M059J (cell line): ENCODE data around the gene RNF123. TPM values are rescaled to one million over a fixed set of nuclear protein-coding genes. Genes with fewer than 3 reads are reported as not detected.

Experiments used
- DNase-seq: peaks from one replicate; pipeline ENCODE4 v3.0.0-alpha.2; 2012; ENCODE audit warnings: low read depth
- total RNA-seq: library from RNA; depleted of rRNA; stranded (reverse); fragments of >200 nt; shearing (Covaris generic); gene quantifications from 2 replicates; pipeline ENCODE4 v1.2.3, GENCODE V29; 2014; rRNA removed

Gene RNF123
- total RNA-seq, 1 experiment from 2014 or later = 13.7 TPM

DNA sequence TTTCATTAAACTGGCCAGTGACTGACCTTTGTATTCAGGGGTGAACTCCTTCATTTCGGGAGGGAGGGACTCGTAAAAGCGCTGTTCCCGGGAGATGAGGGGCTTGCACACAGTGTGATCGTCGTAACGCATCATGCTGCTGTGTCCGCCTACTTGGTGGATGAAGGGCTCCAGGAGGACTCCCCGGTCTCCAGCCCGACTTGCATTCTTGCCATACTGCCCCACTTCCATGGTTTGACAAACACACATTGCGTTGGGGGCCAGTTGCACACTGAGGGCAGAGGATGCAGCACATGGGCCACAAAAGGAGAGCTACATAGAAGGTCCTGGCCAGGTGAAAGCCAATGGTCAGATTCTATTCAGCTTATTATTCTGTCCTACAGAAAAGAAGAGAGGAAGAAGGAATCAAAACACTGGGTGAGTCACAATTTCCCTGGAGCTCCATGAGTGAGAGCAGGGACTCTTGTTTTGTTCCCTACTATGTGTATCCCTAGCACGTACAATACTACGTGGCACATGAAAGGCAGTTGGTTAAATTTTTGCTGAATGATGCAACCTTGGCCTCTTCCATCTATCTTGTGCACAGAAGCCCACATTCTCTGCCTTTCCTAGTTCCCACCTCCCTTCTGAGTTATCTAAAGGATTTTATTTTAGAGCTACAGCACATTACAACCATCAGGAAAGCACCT, 58.6 kb downstream of the RNF123 start:
- peak; percentile 96 for DNase-seq

DNA sequence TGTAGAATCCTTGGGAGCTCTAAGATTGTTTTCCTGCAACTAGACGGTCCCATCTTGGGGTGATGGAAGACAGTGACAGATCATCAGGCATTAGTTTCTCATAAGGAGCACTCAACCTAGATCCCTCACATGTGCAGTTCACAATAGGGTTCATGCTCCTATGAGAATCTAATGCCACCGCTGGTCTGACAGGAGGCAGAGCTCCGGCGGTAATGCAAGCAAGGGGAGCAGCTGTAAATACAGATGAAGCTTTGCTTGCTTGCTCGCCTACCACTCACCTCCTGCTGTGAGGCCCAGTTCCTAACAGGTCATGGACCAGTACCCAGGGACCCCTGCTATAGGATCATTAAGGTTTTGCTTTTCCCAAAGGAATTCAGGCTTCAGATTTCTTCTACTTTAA, 59.5 kb downstream of the RNF123 start:
- DNase-seq = peak; percentile 9

DNA sequence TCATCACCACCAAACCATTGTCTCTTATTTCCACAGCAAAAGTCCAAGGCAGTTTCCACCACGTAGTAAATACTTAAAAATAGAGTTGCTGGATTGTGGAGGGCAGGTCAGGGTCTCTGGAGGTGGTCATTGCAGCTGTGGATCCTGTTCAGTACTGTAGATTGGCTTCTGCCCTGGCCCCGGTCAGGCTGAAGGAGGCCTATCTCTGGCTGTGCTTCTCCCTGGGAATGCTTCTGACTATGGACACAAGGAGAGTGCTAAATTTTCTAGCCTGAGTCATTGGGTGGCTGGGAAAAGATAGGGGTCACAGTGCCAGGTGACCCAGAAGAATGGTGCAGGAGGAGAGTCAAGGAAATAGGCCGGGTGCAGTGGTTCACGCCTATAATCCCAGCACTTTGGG, 60.7 kb downstream of the RNF123 start:
- DNase-seq = peak; percentile 84

GRCh38 chr3:49751501-49751900, 62.1 kb downstream of the RNF123 start:
- no peak for DNase-seq

DNA sequence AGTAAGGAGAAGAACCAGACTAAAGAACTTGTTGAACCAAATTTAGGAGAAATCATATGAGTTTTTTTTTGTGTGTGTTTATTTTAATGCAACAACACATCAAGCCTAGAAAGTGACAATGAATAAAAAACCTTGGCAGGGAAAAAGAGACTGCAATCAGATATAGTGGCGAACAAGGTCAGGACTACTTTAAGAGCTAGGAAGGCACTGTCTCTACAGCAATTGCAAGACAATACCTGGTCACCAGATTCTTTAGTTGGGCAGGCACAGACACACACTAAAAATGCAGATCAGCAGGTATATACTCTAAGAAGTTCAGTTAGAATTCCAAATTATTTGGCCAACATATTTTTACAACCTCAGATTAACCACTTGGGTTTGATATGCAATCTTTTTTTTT, 65.2 kb downstream of the RNF123 start:
- DNase-seq = no peak

DNA sequence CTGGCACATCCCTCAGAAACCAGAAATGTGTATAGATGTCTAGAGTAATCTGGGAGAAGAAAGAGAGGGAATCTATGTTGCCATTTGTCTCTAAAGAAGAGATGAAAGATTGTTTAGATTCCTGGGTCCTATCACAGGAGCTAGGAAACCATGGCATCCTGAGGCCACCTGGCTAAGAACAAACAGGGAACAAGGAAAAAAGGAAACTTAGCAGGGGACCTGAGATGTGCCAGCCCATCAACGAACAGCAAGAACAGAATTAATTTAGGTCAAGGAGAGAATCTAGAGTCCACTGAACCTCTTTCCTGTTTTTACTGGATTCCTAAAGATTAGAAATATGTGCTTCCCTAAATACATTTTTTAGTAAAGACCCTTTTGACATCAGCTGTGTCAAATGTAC, 66.7 kb downstream of the RNF123 start:
- DNase-seq = no peak

DNA sequence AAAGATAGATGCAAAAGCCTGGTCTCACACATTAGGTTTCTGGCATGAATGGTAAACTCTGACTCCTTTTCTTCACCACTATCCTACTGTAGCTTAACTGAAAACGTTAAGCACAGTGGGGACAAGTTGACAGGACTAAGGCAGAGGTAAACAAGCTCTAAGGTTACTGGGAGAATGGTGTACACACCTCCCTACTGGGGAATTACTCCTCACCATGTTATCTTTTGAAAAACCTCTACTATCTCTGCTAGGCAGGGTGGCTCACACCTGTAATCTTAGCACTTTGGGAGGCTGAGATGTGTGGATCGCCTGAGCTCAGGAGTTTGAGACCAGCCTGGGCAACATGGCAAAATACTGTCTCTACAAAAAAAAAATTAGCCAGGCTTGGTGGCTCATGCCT, 67.8 kb downstream of the RNF123 start:
- no peak for DNase-seq

GRCh38 chr3:49759226-49759625, 69.9 kb downstream of the RNF123 start:
- DNase-seq = no peak

DNA sequence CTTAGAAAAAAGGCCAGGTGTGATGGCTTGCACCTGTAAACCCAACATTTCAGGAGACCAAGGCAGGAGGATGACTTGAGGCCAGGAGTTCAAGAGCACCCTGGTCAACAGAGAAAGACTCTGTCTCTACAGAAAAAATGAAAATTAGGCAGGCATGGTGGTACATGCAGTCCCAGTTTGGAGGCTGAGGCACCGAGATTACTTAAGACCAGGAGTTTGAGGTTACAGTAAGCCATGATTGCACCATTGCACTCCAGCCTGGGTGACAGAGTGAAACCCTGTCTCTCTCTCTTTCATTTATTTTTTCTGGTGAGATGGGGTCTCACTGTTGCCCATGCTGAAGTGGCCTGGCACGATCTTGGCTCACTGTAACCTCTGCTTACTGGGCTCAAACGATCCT, 72.3 kb downstream of the RNF123 start:
- DNase-seq = no peak

DNA sequence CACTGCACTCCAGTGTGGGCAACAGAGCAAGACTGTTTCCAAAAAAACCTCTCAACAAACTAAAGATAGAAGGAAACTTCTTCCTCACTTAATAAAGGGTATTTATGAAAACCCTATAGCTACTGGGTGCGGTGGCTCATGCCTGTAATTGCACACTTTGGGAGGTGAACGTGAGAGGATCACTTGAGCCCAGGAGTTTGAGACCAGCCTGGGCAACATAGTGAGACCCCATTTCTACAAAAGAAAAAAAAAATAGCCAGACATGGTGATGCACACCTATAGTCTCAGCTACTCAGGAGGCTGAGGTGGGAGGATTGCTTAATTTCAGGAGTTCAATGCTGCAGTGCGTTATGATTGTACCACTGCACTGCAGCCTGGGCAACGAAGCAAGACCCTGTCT, 74.6 kb downstream of the RNF123 start:
- no peak for DNase-seq

DNA sequence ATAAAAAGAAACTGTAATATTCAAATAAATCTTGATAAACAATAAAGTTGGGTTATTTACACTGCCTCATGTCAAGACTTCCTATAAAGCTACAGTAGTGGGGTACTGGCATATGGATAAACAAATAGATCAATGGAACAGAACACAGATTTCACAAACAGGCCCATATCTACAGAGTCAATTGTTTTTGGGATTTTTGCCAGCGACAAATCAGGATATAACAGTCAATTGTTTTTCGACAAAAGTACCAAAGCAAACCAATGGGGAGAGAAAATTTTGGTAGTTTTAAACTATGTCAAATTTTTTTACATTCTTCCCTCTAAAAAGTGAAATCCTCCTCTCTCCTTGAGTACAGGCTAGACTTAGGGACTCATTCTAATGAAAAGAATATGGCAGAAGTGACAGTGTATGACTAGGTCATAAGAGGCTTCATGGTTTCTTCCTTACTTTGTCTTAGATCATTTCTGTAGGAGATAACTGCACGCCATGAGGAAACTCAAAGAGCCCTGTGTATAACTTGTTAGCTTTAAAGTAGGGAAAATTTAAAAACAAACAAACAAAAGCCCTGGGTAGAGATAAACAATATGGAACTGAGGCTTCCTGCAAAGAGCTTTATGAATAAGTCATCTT, 80.0 kb downstream of the RNF123 start:
- no peak for DNase-seq

DNA sequence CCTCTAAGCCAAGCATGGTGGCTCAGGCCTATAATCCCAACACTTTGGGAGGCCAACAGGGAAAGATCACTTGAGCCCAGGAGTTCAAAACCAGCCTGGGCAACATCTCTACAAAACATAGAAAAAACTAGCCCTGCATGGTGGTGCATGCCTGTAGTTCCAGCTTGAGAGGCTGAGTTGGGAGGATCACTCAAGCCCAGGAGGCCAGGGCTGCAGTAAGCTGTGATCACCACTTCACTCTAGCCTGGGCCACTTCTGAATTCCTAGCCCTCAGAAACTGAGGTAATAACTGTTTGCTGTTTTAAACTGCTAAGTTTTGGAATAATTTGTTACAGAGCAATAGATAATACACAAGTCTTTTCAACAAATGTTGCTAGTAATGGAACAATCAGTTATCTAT, 80.6 kb downstream of the RNF123 start:
- no peak for DNase-seq

Other genes starting within 250 kb of the RNF123 start
- 79.8 and 104 TPM in 2 replicates for gene DAG1, start 219.3 kb upstream of the RNF123 start, total RNA-seq
- 0.07 and 0.27 TPM in 2 replicates for gene BSN, start 135.1 kb upstream of the RNF123 start, total RNA-seq
- 60.4 and 88.6 TPM in 2 replicates for gene APEH, start 15.2 kb upstream of the RNF123 start, total RNA-seq
- 0.59 TPM in 1 of 2 replicates, not detected in the other for gene MST1, start 83 bp upstream of the RNF123 start, total RNA-seq
- 5.5 TPM in 1 of 2 replicates, not detected in the other for gene AMIGO3, start 30.1 kb downstream of the RNF123 start, total RNA-seq
- 20.4 and 39.4 TPM in 2 replicates for gene GMPPB, start 34.4 kb downstream of the RNF123 start, total RNA-seq
- gene IP6K1, start 97.0 kb downstream of the RNF123 start, total RNA-seq = 21.4 and 33.7 TPM in 2 replicates
- not detected in 2 replicates for gene CDHR4, start 110.3 kb downstream of the RNF123 start, total RNA-seq
- 0.89 and 1.6 TPM in 2 replicates for gene INKA1, start 113.7 kb downstream of the RNF123 start, total RNA-seq
- gene UBA7, start 124.4 kb downstream of the RNF123 start, total RNA-seq = 21.8 and 46.1 TPM in 2 replicates
- 6.5 and 9.9 TPM in 2 replicates for gene TRAIP, start 167.0 kb downstream of the RNF123 start, total RNA-seq
- 0.12 and 0.27 TPM in 2 replicates for gene CAMKV, start 180.3 kb downstream of the RNF123 start, total RNA-seq
- gene MST1R, start 214.3 kb downstream of the RNF123 start, total RNA-seq = 0.17 and 1.4 TPM in 2 replicates
- gene MON1A, start 240.3 kb downstream of the RNF123 start, total RNA-seq = 2.8 and 5.1 TPM in 2 replicates